H1 (cell line): ENCODE measurements around the gene PRIMPOL. TPM values are rescaled to one million over a fixed set of nuclear protein-coding genes. Genes with fewer than 3 reads are reported as not detected.

Experiments used
- CTCF ChIA-PET: fragments of 300-600 bp; sonication (Branson Sonifier 250); formaldehyde crosslinking; loops from one replicate; lab custom pipeline; 2021; ENCODE audit not compliant: partially characterized antibody; lab: Charles Lee
- POLR2A ChIA-PET: fragments of 300-600 bp; sonication (Branson Sonifier 250); formaldehyde crosslinking; loops from one replicate; lab custom pipeline; 2021; ENCODE audit warnings: inconsistent platforms; ENCODE audit not compliant: partially characterized antibody; lab: Charles Lee
- DNase-seq, 2 experiments: peaks; one replicate each; pipeline versions ENCODE4 v3.0.0 to v3.0.0-alpha.2; 2010 to 2022; ENCODE audit warnings: low spot score in 2 of 2, low read depth in 1 of 2, mixed read lengths in 1 of 2
- FAIRE-seq: peaks from 2 replicates; lab custom pipeline; 2011; peaks lifted over from hg19 to GRCh38; lab: Jason Lieb, UNC
- H2AFZ ChIP-seq: 2 replicates; pipeline ENCODE4 v1.8.1; 2012; ENCODE audit warnings: low read length, inconsistent platforms
- H2AK5ac ChIP-seq: 2 replicates; pipeline ENCODE4 v1.6.1; 2013; ENCODE audit warnings: low read depth, low read length
- H2BK120ac ChIP-seq: replicated peaks from 2 replicates; pipeline ENCODE3; 2013; ENCODE audit warnings: low read depth, low read length, inconsistent platforms
- H2BK12ac ChIP-seq: 2 replicates; pipeline ENCODE4 v1.6.1; 2013; ENCODE audit warnings: low read depth, low read length
- H2BK15ac ChIP-seq: 2 replicates; pipeline ENCODE4 v1.6.1; 2013; ENCODE audit warnings: low read length
- H2BK20ac ChIP-seq: 2 replicates; pipeline ENCODE4 v1.6.1; 2013; ENCODE audit warnings: low read length
- H2BK5ac ChIP-seq: 2 replicates; pipeline ENCODE4 v1.6.1; 2013; ENCODE audit warnings: low read depth, low read length
- H3K14ac ChIP-seq: 2 replicates; pipeline ENCODE4 v1.6.1; 2013; ENCODE audit warnings: inconsistent platforms; ENCODE audit not compliant: insufficient read length
- H3K18ac ChIP-seq: 2 replicates; pipeline ENCODE4 v1.6.1; 2013; ENCODE audit warnings: low read length; ENCODE audit errors: extremely low read depth
- H3K23ac ChIP-seq: 2 replicates; pipeline ENCODE4 v1.6.1; 2013; ENCODE audit warnings: inconsistent platforms; ENCODE audit not compliant: insufficient read length
- H3K23me2 ChIP-seq: 2 replicates; pipeline ENCODE4 v1.6.1; 2013; ENCODE audit warnings: low read depth, low read length
- H3K27ac ChIP-seq: 2 replicates; pipeline ENCODE4 v1.6.1; 2011; ENCODE audit warnings: low read depth, low read length, inconsistent platforms
- H3K27me3 ChIP-seq, 4 experiments: replicated peaks in 1 of 4; 1 replicate in 1 of 4; 2 replicates in 3 of 4; pipeline versions ENCODE4 v1.6.1 to v1.8.1; 2011 to 2013; ENCODE audit warnings: low read length in 3 of 4, mild to moderate bottlenecking in 3 of 4, inconsistent platforms in 2 of 4, mixed read lengths in 2 of 4, moderate library complexity in 1 of 4; ENCODE audit not compliant: control insufficient read depth in 3 of 4, insufficient read depth in 3 of 4; ENCODE audit errors: extremely low read depth in 1 of 4
- H3K36me3 ChIP-seq, 4 experiments: 2 replicates each; pipeline versions ENCODE4 v1.6.1 to v1.8.1; 2011 to 2013; ENCODE audit warnings: mild to moderate bottlenecking in 4 of 4, low read length in 3 of 4, moderate library complexity in 2 of 4, control low read depth in 1 of 4, inconsistent platforms in 1 of 4; ENCODE audit not compliant: insufficient read depth in 4 of 4, control insufficient read depth in 2 of 4
- H3K4ac ChIP-seq: replicated peaks from 2 replicates; pipeline ENCODE3; 2013; ENCODE audit warnings: low read length, low read depth, mixed read lengths, inconsistent platforms; ENCODE audit not compliant: insufficient read length
- H3K4me1 ChIP-seq, 4 experiments: replicated peaks in 1 of 4; 1 replicate in 1 of 4; 2 replicates in 3 of 4; pipeline versions ENCODE4 v1.6.1 to v1.8.1; 2011 to 2013; ENCODE audit warnings: low read length in 3 of 4, inconsistent platforms in 2 of 4, mixed read lengths in 1 of 4; ENCODE audit not compliant: insufficient read depth in 4 of 4, control insufficient read depth in 3 of 4
- H3K4me2 ChIP-seq, 2 experiments: 2 replicates each; pipeline versions ENCODE4 v1.6.1 to v1.8.1; 2011 to 2013; ENCODE audit warnings: low read depth in 2 of 2, low read length in 2 of 2, control low read depth in 1 of 2, inconsistent platforms in 1 of 2, mild to moderate bottlenecking in 1 of 2; ENCODE audit not compliant: insufficient read depth in 1 of 2
- H3K4me3 ChIP-seq, 4 experiments: fragments of 200-600, 300-600 bp in 1 of 4; sonication (generic), shearing (Covaris generic), sonication (Bioruptor Twin) in 1 of 4; 2 replicates each; pipeline versions ENCODE4 v1.5.1 to v1.8.1; 2011 to 2016; ENCODE audit warnings: low read length in 4 of 4, low read depth in 3 of 4, control low read depth in 2 of 4, inconsistent platforms in 2 of 4, mild to moderate bottlenecking in 2 of 4, mixed read lengths in 1 of 4, moderate library complexity in 1 of 4; ENCODE audit not compliant: insufficient read depth in 2 of 4; ENCODE audit errors: extremely low read depth in 1 of 4
- H3K56ac ChIP-seq: replicated peaks from 2 replicates; pipeline ENCODE3; 2013; ENCODE audit warnings: low read depth, mild to moderate bottlenecking, mixed read lengths, low read length, inconsistent platforms; ENCODE audit not compliant: insufficient read length
- H3K79me1 ChIP-seq: 2 replicates; pipeline ENCODE4 v1.6.1; 2013; ENCODE audit warnings: low read depth, low read length, control low read depth
- H3K79me2 ChIP-seq, 2 experiments: 2 replicates each; pipeline versions ENCODE4 v1.6.1 to v1.8.1; 2012 to 2013; ENCODE audit warnings: low read length in 2 of 2, mild to moderate bottlenecking in 2 of 2, inconsistent platforms in 1 of 2; ENCODE audit not compliant: insufficient read depth in 2 of 2, control insufficient read depth in 1 of 2
- H3K9ac ChIP-seq, 4 experiments: replicated peaks in 1 of 4; 1 replicate in 1 of 4; 2 replicates in 3 of 4; pipeline versions ENCODE4 v1.6.1 to v1.8.1; 2011 to 2013; ENCODE audit warnings: low read depth in 3 of 4, low read length in 3 of 4, control low read depth in 2 of 4, mild to moderate bottlenecking in 2 of 4, moderate library complexity in 2 of 4, inconsistent platforms in 1 of 4; ENCODE audit errors: extremely low read depth in 1 of 4
- H3K9me3 ChIP-seq, 2 experiments: 2 replicates each; pipeline versions ENCODE4 v1.6.1 to v1.8.1; 2012 to 2013; ENCODE audit warnings: mild to moderate bottlenecking in 2 of 2, moderate library complexity in 2 of 2, control low read depth in 1 of 2, inconsistent platforms in 1 of 2, low read depth in 1 of 2, low read length in 1 of 2, mixed read lengths in 1 of 2; ENCODE audit not compliant: insufficient read depth in 2 of 2
- H4K20me1 ChIP-seq, 2 experiments: replicated peaks in 1 of 2; 2 replicates each; pipeline versions ENCODE3 to v1.8.1; 2011 to 2013; ENCODE audit warnings: inconsistent platforms in 2 of 2, low read length in 2 of 2, mild to moderate bottlenecking in 1 of 2; ENCODE audit not compliant: insufficient read depth in 2 of 2, control insufficient read depth in 1 of 2
- H4K5ac ChIP-seq: 2 replicates; pipeline ENCODE4 v1.6.1; 2013; ENCODE audit warnings: low read length, low read depth, mixed read lengths, inconsistent platforms; ENCODE audit not compliant: insufficient read length
- H4K8ac ChIP-seq: 2 replicates; pipeline ENCODE4 v1.8.0; 2013; ENCODE audit warnings: mild to moderate bottlenecking, moderate library complexity, low read length, inconsistent platforms; ENCODE audit not compliant: insufficient read depth; ENCODE audit errors: extremely low read depth
- H4K91ac ChIP-seq: replicated peaks from 2 replicates; pipeline ENCODE3; 2013; ENCODE audit warnings: low read length, mixed read lengths, inconsistent platforms; ENCODE audit not compliant: insufficient read length
- ASH2L ChIP-seq: fragments of 200-600, 300-600 bp; sonication (generic); IDR thresholded peaks from one replicate; pipeline ENCODE4 v1.7.1; 2017; ENCODE audit warnings: low read length
- CBX8 ChIP-seq: fragments of 300-800, 300-1000 bp; sonication (generic); IDR thresholded peaks from 2 replicates; pipeline ENCODE4 v1.7.1; 2016; ENCODE audit warnings: low read depth, low read length, borderline replicate concordance
- CREB1 ChIP-seq: IDR thresholded peaks from 2 replicates; pipeline ENCODE4 v1.6.1; 2012; ENCODE audit warnings: inconsistent platforms
- JUN ChIP-seq: IDR thresholded peaks from 2 replicates; pipeline ENCODE4 v1.6.1; 2011; ENCODE audit warnings: low read depth, mild to moderate bottlenecking, improper control_type of control experiment, low read length
- PHF8 ChIP-seq: fragments of 200-600 bp; sonication (generic); conservative IDR thresholded peaks from 2 replicates; pipeline ENCODE4 v1.7.1; 2012; ENCODE audit warnings: low read depth, mild to moderate bottlenecking, inconsistent platforms, low read length, moderate library complexity
- WGBS, 2 experiments: shearing (Covaris generic) in 1 of 2; methylation state at CpG; one replicate each; pipeline versions ENCODE4 v1.1.6 to v1.1.7; 2013 to 2015; ENCODE audit warnings: low lambda C conversion rate in 2 of 2, mixed read lengths in 2 of 2, inconsistent platforms in 1 of 2, low coverage in 1 of 2, missing lambda C conversion rate in 1 of 2; ENCODE audit not compliant: insufficient replicate concordance in 2 of 2, insufficient coverage in 1 of 2, insufficient read length in 1 of 2; ENCODE audit errors: extremely low coverage in 1 of 2, missing lambda C conversion rate in 1 of 2; 5-methylcytosine and 5-hydroxymethylcytosine counted together
- polyA plus RNA-seq, 7 experiments: library from polyadenylated mRNA; depleted of rRNA in 3 of 7; stranded (reverse) in 5 of 7; unstranded in 2 of 7; fragments of >200 nt in 5 of 7; fragments of 200-250 nt in 2 of 7; gene quantifications; 1 replicate in 5 of 7; 2 replicates in 1 of 7; 4 replicates in 1 of 7; pipeline versions ENCODE4 v1.2.1 to v1.2.3, GENCODE V29; 2011 to 2013; ENCODE audit warnings: missing spikeins in 2 of 7, mixed read lengths in 2 of 7
- total RNA-seq: library from RNA; stranded (reverse); fragmentation: NEBNext Ultra II Directional; extraction: Animal tissue kit (Norgen Biotek cat#: 25700); gene quantifications from 2 replicates; pipeline ENCODE4 v1.2.1, GENCODE V29; 2021

PRIMPOL gene
- total and polyA plus RNA-seq, 2 of the 8 experiments (the other 6 are each of a cell fraction or from before 2014, with no cell fraction given), result 4.4 to 6.7 TPM

DNA sequence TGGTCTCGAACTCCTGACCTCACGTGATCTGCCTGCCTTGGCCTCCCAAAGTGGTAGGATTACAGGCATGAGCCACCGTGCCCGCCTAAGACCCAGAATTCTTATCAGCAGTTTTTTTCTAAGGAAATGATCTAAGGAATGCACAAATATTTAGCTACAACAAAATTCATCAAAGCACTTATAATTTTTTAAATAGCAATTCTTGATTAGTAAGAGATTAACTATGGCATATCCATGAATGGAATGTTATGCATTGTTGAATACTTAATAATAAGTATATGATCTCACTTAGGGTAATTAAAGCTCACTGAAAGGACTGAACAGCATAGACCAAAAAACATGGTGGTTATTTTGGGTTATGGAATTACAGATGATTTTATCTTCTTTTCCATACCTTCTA is 66.0 kb downstream of the PRIMPOL start:
- no peaks in the 10 kb centered on the region; the same call in none of the 2 replicates for H3K79me1 ChIP-seq
- no peak overlapping the region for H3K4me3 ChIP-seq
- no peak overlapping the region for H2AK5ac ChIP-seq
- no peak overlapping the region for H3K4ac ChIP-seq
- no peak overlapping the region for H2BK15ac ChIP-seq
- no peak overlapping the region for H3K4me2 ChIP-seq
- H3K27me3 ChIP-seq, result no peaks in the 10 kb centered on the region
- H3K56ac ChIP-seq, result no peak overlapping the region
- H3K27ac ChIP-seq, result no peak overlapping the region
- no peak overlapping the region for H2AFZ ChIP-seq
- no peaks in the 10 kb centered on the region for H3K9me3 ChIP-seq
- no peak overlapping the region for H2BK5ac ChIP-seq
- H3K4me1 ChIP-seq, result no peaks in the 10 kb centered on the region
- H4K8ac ChIP-seq, result no peak overlapping the region
- H4K20me1 ChIP-seq, result peaks cover 7 to 9% of the 10 kb centered on the region in 2 experiments
- H3K18ac ChIP-seq, result no peak overlapping the region
- H2BK120ac ChIP-seq, result no peak overlapping the region
- no peak overlapping the region for H2BK20ac ChIP-seq
- no peak overlapping the region for H3K14ac ChIP-seq
- CTCF ChIA-PET, result no interaction called here
- DNase-seq (no peak), FAIRE-seq (no peak)
- no peak overlapping the region for H4K91ac ChIP-seq
- H4K5ac ChIP-seq, result no peak overlapping the region
- H3K79me2 ChIP-seq, result peaks cover 0 to 49% of the 10 kb centered on the region in 2 experiments; a peak in 2 of 4 replicates
- H3K36me3 ChIP-seq, result peaks cover 21 to 88% (median 56%) of the 10 kb centered on the region in 4 experiments
- H3K9ac ChIP-seq, result no peak overlapping the region
- no peak for TF ChIP-seq PHF8
- TF ChIP-seq ASH2L, result no peak
- no peak for TF ChIP-seq CREB1
- no peak for TF ChIP-seq CBX8
- TF ChIP-seq JUN, result no peak
- no peak overlapping the region for H3K23ac ChIP-seq
- WGBS, 2 experiments, result 95% methylated on average over 4 of the region's 4 CpGs; no CpG with 5 or more reads in 1 of the 2 experiments
- no peaks in the 10 kb centered on the region for H3K23me2 ChIP-seq
- POLR2A ChIA-PET, result interaction anchor here (1.2 to 1.4 kb wide), 2 partner anchors 9 to 14 kb away, joined by 3 to 5 read pairs; no protein-coding TSS in a partner anchor
- H2BK12ac ChIP-seq, result no peak overlapping the region
